Neuronal stem cell (in vitro differentiated cells): Measurements from ENCODE around the gene PCSK9.

Experiments used
- DNase-seq: peaks from one replicate; pipeline ENCODE4 v3.0.0-alpha.2; 2013; ENCODE audit warnings: low spot score
- H2AFZ ChIP-seq: one replicate; pipeline ENCODE4 v1.6.1; 2013; ENCODE audit warnings: mild to moderate bottlenecking, low read length, inconsistent platforms
- H2AK5ac ChIP-seq: 2 replicates; pipeline ENCODE4 v1.6.1; 2013; ENCODE audit warnings: low read depth, mild to moderate bottlenecking, inconsistent platforms, low read length, moderate library complexity, mixed read lengths
- H2BK120ac ChIP-seq: 2 replicates; pipeline ENCODE4 v1.6.1; 2013; ENCODE audit warnings: low read depth, mild to moderate bottlenecking, inconsistent platforms, low read length, moderate library complexity, mixed read lengths
- H2BK12ac ChIP-seq: one replicate; pipeline ENCODE4 v1.6.1; 2013; ENCODE audit warnings: low read length, inconsistent platforms
- H2BK15ac ChIP-seq: 2 replicates; pipeline ENCODE4 v1.6.1; 2013; ENCODE audit warnings: mild to moderate bottlenecking, low read length, inconsistent platforms, mixed read lengths
- H2BK5ac ChIP-seq: one replicate; pipeline ENCODE4 v1.6.1; 2013; ENCODE audit warnings: inconsistent platforms, mild to moderate bottlenecking, low read length, moderate library complexity
- H3K14ac ChIP-seq: one replicate; pipeline ENCODE4 v1.6.1; 2013; ENCODE audit warnings: low read length, inconsistent platforms
- H3K18ac ChIP-seq: 2 replicates; pipeline ENCODE4 v1.6.1; 2013; ENCODE audit warnings: low read length, inconsistent platforms
- H3K23ac ChIP-seq: 2 replicates; pipeline ENCODE4 v1.6.1; 2013; ENCODE audit warnings: low read depth, mild to moderate bottlenecking, mixed read lengths, low read length, inconsistent platforms; ENCODE audit not compliant: poor library complexity
- H3K27ac ChIP-seq: replicated peaks from 3 replicates; pipeline ENCODE4 v1.5.1; 2013; ENCODE audit warnings: low read length, inconsistent platforms
- H3K27me3 ChIP-seq, 3 experiments: 2 replicates each; pipeline ENCODE4 v1.6.1; 2013; ENCODE audit warnings: low read length in 3 of 3, mild to moderate bottlenecking in 2 of 3, inconsistent platforms in 1 of 3, low read depth in 1 of 3, mixed read lengths in 1 of 3, moderate library complexity in 1 of 3; ENCODE audit not compliant: control insufficient read depth in 3 of 3, insufficient read depth in 3 of 3
- H3K36me3 ChIP-seq, 2 donors: replicated peaks in 1 of 2; 2 replicates each; pipeline ENCODE4 v1.6.1; 2013; ENCODE audit warnings: low read length in 2 of 2; ENCODE audit not compliant: control insufficient read depth in 2 of 2, insufficient read depth in 2 of 2
- H3K4ac ChIP-seq: 2 replicates; pipeline ENCODE4 v1.6.1; 2013; ENCODE audit warnings: inconsistent platforms, mild to moderate bottlenecking, low read length, moderate library complexity
- H3K4me1 ChIP-seq, 2 donors: 1 replicate in 1 of 2; 2 replicates in 1 of 2; pipeline ENCODE4 v1.6.1; 2013; ENCODE audit warnings: low read length in 2 of 2, low read depth in 1 of 2; ENCODE audit not compliant: control insufficient read depth in 2 of 2, insufficient read depth in 1 of 2
- H3K4me2 ChIP-seq: one replicate; pipeline ENCODE4 v1.6.1; 2013; ENCODE audit warnings: mild to moderate bottlenecking, low read length, inconsistent platforms; ENCODE audit not compliant: insufficient read depth, poor library complexity, severe bottlenecking
- H3K4me3 ChIP-seq, 2 donors: 2 replicates each; pipeline ENCODE4 v1.5.1; 2013; ENCODE audit warnings: low read length in 2 of 2, mild to moderate bottlenecking in 2 of 2, inconsistent platforms in 1 of 2, moderate library complexity in 1 of 2
- H3K79me1 ChIP-seq: one replicate; pipeline ENCODE4 v1.6.1; 2013; ENCODE audit warnings: low read depth, mild to moderate bottlenecking, inconsistent platforms, low read length, moderate library complexity
- H3K9ac ChIP-seq: one replicate; pipeline ENCODE4 v1.6.1; 2013; ENCODE audit warnings: mild to moderate bottlenecking, low read depth, low read length, inconsistent platforms; ENCODE audit not compliant: poor library complexity
- H3K9me3 ChIP-seq, 2 donors: replicated peaks in 1 of 2; 2 replicates each; pipeline versions ENCODE3 to v1.6.1; 2013; ENCODE audit warnings: low read length in 2 of 2, mild to moderate bottlenecking in 2 of 2, inconsistent platforms in 1 of 2, low read depth in 1 of 2, mixed read lengths in 1 of 2, moderate library complexity in 1 of 2; ENCODE audit not compliant: control insufficient read depth in 2 of 2, insufficient read depth in 1 of 2
- H4K8ac ChIP-seq: one replicate; pipeline ENCODE4 v1.6.1; 2013; ENCODE audit warnings: low read depth, mild to moderate bottlenecking, inconsistent platforms, low read length, moderate library complexity
- H4K91ac ChIP-seq: one replicate; pipeline ENCODE4 v1.6.1; 2013; ENCODE audit warnings: low read length, low read depth, mild to moderate bottlenecking, inconsistent platforms; ENCODE audit not compliant: poor library complexity
- WGBS, 2 donors: extraction: QIAGEN DNeasy Blood & Tissue Kit; methylation state at CpG; one replicate each; pipeline ENCODE4 v1.1.7; 2013; ENCODE audit warnings: missing lambda C conversion rate in 2 of 2, mixed read lengths in 1 of 2; ENCODE audit not compliant: insufficient read length in 2 of 2, insufficient replicate concordance in 1 of 2; ENCODE audit errors: extremely low coverage in 2 of 2; 5-methylcytosine and 5-hydroxymethylcytosine counted together

PCSK9 gene

DNA sequence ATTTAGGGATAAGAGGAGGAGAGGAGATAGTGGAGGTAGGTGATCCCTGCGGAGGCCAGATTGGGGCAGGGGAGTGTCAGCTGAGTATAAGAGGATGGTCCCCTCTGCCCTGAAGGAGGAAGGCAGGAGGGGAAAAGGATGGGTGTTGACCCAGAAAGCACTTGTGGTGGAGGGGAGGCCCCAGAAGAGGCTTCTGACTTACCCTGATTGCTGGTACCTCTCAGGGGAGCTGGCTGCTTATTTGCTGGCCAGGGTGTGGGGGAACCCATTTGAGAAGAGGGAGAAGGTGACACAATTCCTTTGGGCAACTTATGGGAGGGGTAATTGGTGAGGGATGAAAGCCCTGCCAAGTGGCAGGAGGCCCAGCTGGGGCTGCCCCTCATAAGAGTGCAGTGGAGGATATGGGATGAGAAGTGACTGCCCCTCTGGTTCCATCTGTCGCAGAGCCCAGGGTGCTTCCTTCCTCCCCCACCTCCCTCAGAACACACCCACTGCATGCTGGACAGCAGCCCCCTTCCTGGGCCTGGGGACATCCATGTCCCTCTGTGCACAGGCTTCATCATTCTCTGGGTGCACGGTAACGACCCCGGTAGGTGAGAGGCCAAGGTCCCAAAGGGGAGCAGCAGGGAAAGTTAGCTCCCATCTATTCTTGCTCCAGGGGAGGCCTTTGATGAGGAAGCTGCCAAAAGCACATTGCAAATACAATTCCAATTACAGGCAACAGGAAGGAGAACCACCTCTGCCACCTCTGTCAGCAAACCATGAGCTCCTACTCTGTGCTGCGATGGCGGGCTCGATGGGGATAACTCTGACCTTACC lies 1.4 kb upstream of the PCSK9 start:
- no CpG with 5 or more reads among the region's 8 CpGs for WGBS, 2 donors
- peak overlapping the region; percentile 51 for H2BK12ac ChIP-seq
- H3K4me1 ChIP-seq: peaks cover 0 to 19% of the 10 kb centered on the region in 2 donors
- no peak overlapping the region for H2BK5ac ChIP-seq
- H4K91ac ChIP-seq: no peak overlapping the region
- H3K4me3 ChIP-seq: no peak overlapping the region
- H3K23ac ChIP-seq: no peak overlapping the region
- no peak overlapping the region for H3K4me2 ChIP-seq
- H3K9me3 ChIP-seq: peaks cover 0 to 2% of the 10 kb centered on the region in 2 donors
- no peak for DNase-seq
- peak overlapping the region; percentile 8 for H2AK5ac ChIP-seq
- no peaks in the 10 kb centered on the region for H3K79me1 ChIP-seq
- no peak overlapping the region for H3K14ac ChIP-seq
- H3K18ac ChIP-seq: peak overlapping the region; percentile 7
- no peak overlapping the region for H2BK120ac ChIP-seq
- no peaks in the 10 kb centered on the region for H3K36me3 ChIP-seq
- no peak overlapping the region for H2AFZ ChIP-seq
- H3K27ac ChIP-seq: no peak overlapping the region
- H4K8ac ChIP-seq: no peak overlapping the region
- H3K4ac ChIP-seq: no peak overlapping the region
- peaks cover 7 to 90% (median 29%) of the 10 kb centered on the region in 3 experiments for H3K27me3 ChIP-seq
- H2BK15ac ChIP-seq: peak overlapping the region; percentile 34
- no peak overlapping the region for H3K9ac ChIP-seq

DNA sequence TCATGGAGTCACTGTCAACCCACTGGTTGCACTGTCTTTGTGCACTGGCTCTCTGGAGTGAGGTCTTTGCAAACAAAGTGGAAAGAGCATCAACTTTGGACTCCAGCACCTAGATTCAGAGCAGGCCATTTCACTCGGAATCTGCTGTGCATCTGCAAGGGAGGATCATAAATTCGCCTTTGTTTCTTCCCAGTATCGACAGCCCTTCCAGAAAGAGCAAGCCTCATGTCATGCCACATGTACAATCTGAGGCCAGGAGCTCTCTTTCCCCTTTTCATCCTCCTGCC lies 853 bp upstream of the PCSK9 start:
- H2AFZ ChIP-seq: no peak overlapping the region
- no peak overlapping the region for H3K4ac ChIP-seq
- no peak overlapping the region for H2BK5ac ChIP-seq
- H2BK120ac ChIP-seq: no peak overlapping the region
- H2BK15ac ChIP-seq: peak overlapping the region; percentile 34
- no peak overlapping the region for H3K27ac ChIP-seq
- WGBS, 2 donors: no CpG with 5 or more reads among the region's 3 CpGs
- no peak overlapping the region for H3K9ac ChIP-seq
- no peak overlapping the region for H3K4me2 ChIP-seq
- no peak overlapping the region for H3K14ac ChIP-seq
- peaks cover 0 to 2% of the 10 kb centered on the region in 2 donors for H3K9me3 ChIP-seq
- H3K79me1 ChIP-seq: no peaks in the 10 kb centered on the region
- no peak overlapping the region for H3K18ac ChIP-seq
- no peak overlapping the region for H3K23ac ChIP-seq
- peaks cover 0 to 17% of the 10 kb centered on the region in 2 donors for H3K4me1 ChIP-seq
- H3K4me3 ChIP-seq: no peak overlapping the region
- no peak overlapping the region for H4K8ac ChIP-seq
- no peak for DNase-seq
- no peak overlapping the region for H4K91ac ChIP-seq
- H2AK5ac ChIP-seq: no peak overlapping the region
- peak overlapping the region; percentile 51 for H2BK12ac ChIP-seq
- no peaks in the 10 kb centered on the region for H3K36me3 ChIP-seq
- peaks cover 7 to 91% (median 29%) of the 10 kb centered on the region in 3 experiments for H3K27me3 ChIP-seq

DNA sequence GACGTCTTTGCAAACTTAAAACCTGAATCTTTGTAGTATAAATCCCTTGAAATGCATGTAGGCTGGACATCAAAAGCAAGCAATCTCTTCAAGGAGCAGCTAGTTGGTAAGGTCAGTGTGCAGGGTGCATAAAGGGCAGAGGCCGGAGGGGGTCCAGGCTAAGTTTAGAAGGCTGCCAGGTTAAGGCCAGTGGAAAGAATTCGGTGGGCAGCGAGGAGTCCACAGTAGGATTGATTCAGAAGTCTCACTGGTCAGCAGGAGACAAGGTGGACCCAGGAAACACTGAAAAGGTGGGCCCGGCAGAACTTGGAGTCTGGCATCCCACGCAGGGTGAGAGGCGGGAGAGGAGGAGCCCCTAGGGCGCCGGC lies 390 bp upstream of the PCSK9 start:
- no peak overlapping the region for H2BK5ac ChIP-seq
- H3K27me3 ChIP-seq: peaks cover 7 to 91% (median 29%) of the 10 kb centered on the region in 3 experiments
- no peak overlapping the region for H4K91ac ChIP-seq
- peaks cover 0 to 2% of the 10 kb centered on the region in 2 donors for H3K9me3 ChIP-seq
- no peak overlapping the region for H2BK15ac ChIP-seq
- peaks cover 0 to 13% of the 10 kb centered on the region in 2 donors for H3K4me1 ChIP-seq
- peak overlapping the region; percentile 98 for H3K18ac ChIP-seq
- peak overlapping the region; percentile 87 for H2AFZ ChIP-seq
- no peak overlapping the region for H3K27ac ChIP-seq
- WGBS, 2 donors: no CpG with 5 or more reads among the region's 9 CpGs
- H2BK120ac ChIP-seq: no peak overlapping the region
- H3K14ac ChIP-seq: no peak overlapping the region
- DNase-seq: no peak
- H3K23ac ChIP-seq: no peak overlapping the region
- no peak overlapping the region for H4K8ac ChIP-seq
- no peak overlapping the region for H3K9ac ChIP-seq
- H3K79me1 ChIP-seq: no peaks in the 10 kb centered on the region
- no peak overlapping the region for H3K4ac ChIP-seq
- no peak overlapping the region for H3K4me3 ChIP-seq
- no peaks in the 10 kb centered on the region for H3K36me3 ChIP-seq
- H3K4me2 ChIP-seq: peak overlapping the region; percentile 99
- no peak overlapping the region for H2BK12ac ChIP-seq
- H2AK5ac ChIP-seq: no peak overlapping the region

DNA sequence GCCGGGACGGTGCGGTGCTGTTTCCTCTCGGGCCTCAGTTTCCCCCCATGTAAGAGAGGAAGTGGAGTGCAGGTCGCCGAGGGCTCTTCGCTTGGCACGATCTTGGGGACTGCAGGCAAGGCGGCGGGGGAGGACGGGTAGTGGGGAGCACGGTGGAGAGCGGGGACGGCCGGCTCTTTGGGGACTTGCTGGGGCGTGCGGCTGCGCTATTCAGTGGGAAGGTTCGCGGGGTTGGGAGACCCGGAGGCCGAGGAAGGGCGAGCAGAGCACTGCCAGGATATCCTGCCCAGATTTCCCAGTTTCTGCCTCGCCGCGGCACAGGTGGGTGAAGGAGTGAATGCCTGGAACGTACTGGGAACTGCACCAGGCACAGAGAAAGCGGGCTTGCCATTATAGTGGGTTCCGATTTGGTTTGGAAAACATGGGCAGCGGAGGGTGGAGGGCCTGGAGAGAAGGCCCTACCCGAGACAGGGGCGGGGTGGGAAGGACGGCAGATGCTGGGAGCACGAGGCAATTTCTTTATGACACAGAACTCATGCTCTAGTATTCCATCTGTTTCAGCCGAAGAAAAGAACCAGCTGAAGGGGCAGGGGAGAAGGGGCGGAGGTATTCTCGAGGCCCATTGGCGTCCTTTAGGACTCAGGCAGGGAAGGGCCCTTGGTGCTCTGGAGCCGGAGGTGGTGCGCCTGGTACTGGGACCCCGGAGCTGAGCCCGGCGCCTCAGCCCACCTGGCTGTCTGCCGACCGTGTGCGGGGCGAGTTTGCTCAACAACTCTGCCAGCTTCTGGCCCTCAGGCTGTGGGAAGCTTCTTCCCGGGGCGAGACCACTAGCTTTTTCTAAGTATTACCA lies 960 bp downstream of the PCSK9 start:
- Histone ChIP-seq H2BK15ac (peak overlapping the region; percentile 72), H3K27ac (no peak overlapping the region), H3K36me3 (peaks cover 0 to 5% of the 10 kb centered on the region in 2 donors), H3K23ac (peak overlapping the region; percentile 95), H2BK120ac (no peak overlapping the region), H2AK5ac (peak overlapping the region; percentile 94), H3K4me2 (peak overlapping the region; percentile 99), H2BK12ac (peak overlapping the region; percentile 99), H3K4me3 (peak overlapping the region; percentile 33 to 90), H2AFZ (peak overlapping the region; percentile 87), H3K9me3 (peaks cover 0 to 2% of the 10 kb centered on the region in 2 donors), H3K14ac (peak overlapping the region; percentile 94), H3K79me1 (no peaks in the 10 kb centered on the region), H4K91ac (no peak overlapping the region), H3K18ac (peak overlapping the region; percentile 98), H3K9ac (peak overlapping the region; percentile 96), H3K4me1 (peaks cover 0 to 13% of the 10 kb centered on the region in 2 donors), H3K4ac (no peak overlapping the region), H3K27me3 (peaks cover 7 to 90% (median 29%) of the 10 kb centered on the region in 3 experiments), H2BK5ac (peak overlapping the region; percentile 39), H4K8ac (no peak overlapping the region)
- no peak for DNase-seq
- no CpG with 5 or more reads among the region's 49 CpGs for WGBS, 2 donors
